Loucy (cell line): ENCODE data around the gene ZNF341.

Source experiments
- H2AFZ ChIP-seq: fragments of 200-600 bp; sonication (generic); 2 replicates; pipeline ENCODE4 v1.6.0; 2016; ENCODE audit warnings: antibody characterized with exemption, mild to moderate bottlenecking, low read length, moderate library complexity
- H3F3A ChIP-seq: fragments of 200-600 bp; 2 replicates; pipeline ENCODE4 v1.6.0; 2016; ENCODE audit warnings: antibody characterized with exemption, low read depth, mild to moderate bottlenecking
- H3K27me3 ChIP-seq: fragments of 200-600 bp; sonication (generic); 2 replicates; pipeline ENCODE4 v1.6.1; 2014; ENCODE audit warnings: low read length, mild to moderate bottlenecking; ENCODE audit not compliant: insufficient read depth, poor library complexity, severe bottlenecking
- H3K36me3 ChIP-seq: fragments of 200-600 bp; sonication (generic); 2 replicates; pipeline ENCODE4 v1.6.1; 2016; ENCODE audit warnings: low read length; ENCODE audit not compliant: insufficient read depth
- H3K4me1 ChIP-seq: fragments of 200-600 bp; sonication (generic); 2 replicates; pipeline ENCODE4 v1.5.1; 2014; ENCODE audit warnings: low read length, mild to moderate bottlenecking; ENCODE audit not compliant: insufficient read depth, poor library complexity, severe bottlenecking
- H3K4me2 ChIP-seq: fragments of 200-600 bp; sonication (generic); 2 replicates; pipeline ENCODE4 v1.6.0; 2014; ENCODE audit warnings: antibody characterized with exemption, low read length, low read depth, mild to moderate bottlenecking; ENCODE audit not compliant: poor library complexity, severe bottlenecking
- H3K4me3 ChIP-seq: fragments of 200-600 bp; sonication (generic); 2 replicates; pipeline ENCODE4 v1.5.1; 2014; ENCODE audit warnings: low read length, mild to moderate bottlenecking, mixed read lengths; ENCODE audit not compliant: poor library complexity, severe bottlenecking
- H3K79me2 ChIP-seq: fragments of 200-600 bp; sonication (generic); 2 replicates; pipeline ENCODE4 v1.6.1; 2014; ENCODE audit warnings: low read length; ENCODE audit not compliant: insufficient read depth
- H3K9ac ChIP-seq: fragments of 200-600 bp; sonication (generic); 2 replicates; pipeline ENCODE4 v1.6.0; 2014; ENCODE audit warnings: mild to moderate bottlenecking, low read depth, low read length, moderate library complexity; ENCODE audit not compliant: poor library complexity, severe bottlenecking
- H3K9me2 ChIP-seq: fragments of 200-600 bp; sonication (generic); replicated peaks from 2 replicates; pipeline ENCODE4 v1.6.1; 2016; ENCODE audit warnings: low read depth, low read length, mixed read lengths
- H3K9me3 ChIP-seq: fragments of 200-600 bp; sonication (generic); 2 replicates; pipeline ENCODE4 v1.6.1; 2014; ENCODE audit warnings: mild to moderate bottlenecking, antibody characterized with exemption, low read length, low read depth; ENCODE audit not compliant: insufficient read depth
- H4K20me1 ChIP-seq: fragments of 200-600 bp; sonication (generic); 2 replicates; pipeline ENCODE4 v1.6.0; 2014; ENCODE audit warnings: antibody characterized with exemption, low read length, mild to moderate bottlenecking; ENCODE audit not compliant: insufficient read depth, poor library complexity, severe bottlenecking
- CTCF ChIP-seq: fragments of 200-600 bp; sonication (generic); conservative IDR thresholded peaks from 2 replicates; pipeline ENCODE4 v1.5.1; 2014; ENCODE audit warnings: mild to moderate bottlenecking, antibody characterized with exemption, low read length
- EZH2phosphoT487 ChIP-seq: fragments of 200-600 bp; IDR thresholded peaks from 2 replicates; pipeline ENCODE4 v1.6.1; 2018; ENCODE audit warnings: antibody characterized with exemption, mild to moderate bottlenecking, moderate library complexity, borderline replicate concordance

Gene ZNF341

GRCh38 chr20:33731693-33732165 is at the start of gene ZNF341:
TSS of gene ZNF341 (plus strand) at chr20:33731996. CDS start at chr20:33732022, 26 bp downstream.
- Histone ChIP-seq H3K27me3 (no peaks in the 10 kb centered on the region), H3K9me2 (no peaks in the 10 kb centered on the region), H3K79me2 (no peaks in the 10 kb centered on the region), H3K4me1 (peaks cover 15% of the 10 kb centered on the region), H3K9me3 (peaks cover 8% of the 10 kb centered on the region), H3K9ac (peak within 1 kb of the TSS; percentile 70), H3K36me3 (no peaks in the 10 kb centered on the region), H4K20me1 (no peaks in the 10 kb centered on the region), H3K4me2 (peak within 1 kb of the TSS; percentile 79), H3K4me3 (peak within 1 kb of the TSS; percentile 81), H2AFZ (peak within 1 kb of the TSS; percentile 88), H3F3A (no peaks in the 10 kb centered on the region)
- peak; percentile 67 for TF ChIP-seq CTCF
- TF ChIP-seq EZH2phosphoT487, result no peak

- H3K79me2 ChIP-seq, result peaks cover 57% of the 10 kb centered on the region
- H3K36me3 ChIP-seq, result peaks cover 3% of the 10 kb centered on the region; the same call in 1 of the 2 replicates
- peak overlapping the region; percentile 95 for H3K4me2 ChIP-seq
- TF ChIP-seq CTCF (no peak), EZH2phosphoT487 (no peak)
- H3K9me3 ChIP-seq, result no peaks in the 10 kb centered on the region
- H3K9me2 ChIP-seq, result no peaks in the 10 kb centered on the region
- H4K20me1 ChIP-seq, result peaks cover 42% of the 10 kb centered on the region
- peak overlapping the region; percentile 80 for H3K9ac ChIP-seq
- H3K4me1 ChIP-seq, result peaks cover 51% of the 10 kb centered on the region
- no peak overlapping the region for H2AFZ ChIP-seq
- H3K27me3 ChIP-seq, result no peaks in the 10 kb centered on the region
- peak overlapping the region; percentile 82 for H3K4me3 ChIP-seq
- H3F3A ChIP-seq, result peaks cover 2% of the 10 kb centered on the region; the same call in 1 of the 2 replicates
These were observed 47.1 kb upstream of the ZNF341 start for GRCh38 chr20:33684533-33685327.

- no peaks in the 10 kb centered on the region for H3K9me2 ChIP-seq
- H4K20me1 ChIP-seq, result peaks cover 39% of the 10 kb centered on the region
- peaks cover 52% of the 10 kb centered on the region for H3K4me1 ChIP-seq
- H3F3A ChIP-seq, result peaks cover 8% of the 10 kb centered on the region; the same call in 1 of the 2 replicates
- TF ChIP-seq EZH2phosphoT487, result no peak
- no peaks in the 10 kb centered on the region; the same call in 1 of the 2 replicates for H3K36me3 ChIP-seq
- H3K9me3 ChIP-seq, result no peaks in the 10 kb centered on the region
- peaks cover 51% of the 10 kb centered on the region for H3K79me2 ChIP-seq
- H3K4me2 ChIP-seq, result peak overlapping the region; percentile 95
- H3K4me3 ChIP-seq, result peak overlapping the region; percentile 82
- H3K27me3 ChIP-seq, result no peaks in the 10 kb centered on the region
- H3K9ac ChIP-seq, result peak overlapping the region; percentile 80
- H2AFZ ChIP-seq, result no peak overlapping the region
These were observed 46.3 kb upstream of the ZNF341 start for GRCh38 chr20:33685328-33686099.
